Stimulated activated CD8-positive, alpha-beta memory T cell treated with anti-CD3 and anti-CD28 coated beads, Interleukin-4, amount 100 ng/mL, for 24 hours (primary cell): ENCODE measurements around the gene SEPTIN2.
A peak's percentile ranks its signal among the peaks of the same experiment; 100 is the strongest.
"Not testable (repeated sequence)": the region's sequence is repeated elsewhere in the genome, so short reads cannot be mapped to it uniquely, and the experiment has no call there.

ENCODE experiments used
- DNase-seq: peaks from one replicate; pipeline ENCODE4 v3.0.0-alpha.2; 2020; ENCODE audit warnings: low read depth

Gene SEPTIN2

DNA sequence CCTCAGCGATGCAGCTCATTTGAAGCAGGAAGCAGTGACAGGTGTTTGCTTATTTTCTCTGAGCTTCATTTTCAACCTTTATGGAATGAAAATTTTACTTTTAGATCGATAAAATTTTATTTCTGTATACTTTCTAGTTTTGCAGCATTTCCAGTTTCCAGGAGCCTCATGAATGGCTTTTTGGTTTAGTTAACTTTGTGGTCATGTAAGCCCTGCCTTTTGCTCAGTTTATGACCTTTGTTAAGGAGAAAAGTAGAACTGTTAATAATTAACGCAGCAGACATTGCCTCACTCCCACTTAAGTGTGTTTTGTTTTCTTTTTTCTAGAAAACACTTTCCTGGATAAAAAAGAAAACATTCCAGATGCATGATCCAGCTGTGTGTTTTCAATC is 35.9 kb downstream of the SEPTIN2 start:
- DNase-seq: no peak

DNA sequence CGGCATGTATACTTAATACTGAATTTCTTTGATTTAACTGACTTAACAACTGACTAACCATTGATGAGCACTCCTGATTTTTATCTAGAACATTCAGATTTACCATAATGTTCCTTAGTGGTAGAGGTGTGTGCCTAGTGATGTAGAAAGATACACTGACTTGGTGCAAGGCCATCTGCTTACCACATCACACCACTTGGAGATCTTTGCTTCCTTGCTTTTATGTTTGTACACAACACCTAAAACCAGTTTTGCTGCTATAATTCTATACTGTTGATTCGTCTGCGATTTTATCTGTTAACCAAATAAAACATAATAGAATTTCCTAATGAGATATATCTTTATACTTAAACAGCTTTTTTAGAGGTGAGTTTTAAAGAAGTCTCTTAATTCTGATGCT is 36.5 kb downstream of the SEPTIN2 start:
- no peak for DNase-seq

- DNase-seq: peak; percentile 39
Measured at GRCh38 chr2:241354668-241355658, 39.2 kb downstream of the SEPTIN2 start.

GRCh38 chr2:241355983-241356870 is 40.5 kb downstream of the SEPTIN2 start, which contains the start of gene FARP2:
Gene FARP2 (plus strand): TSS chr2:241356285. CDS start chr2:241373108, 16,823 bp downstream.
- peak; percentile 92 for DNase-seq

GRCh38 chr2:241356871-241357260 is 41.1 kb downstream of the SEPTIN2 start:
- DNase-seq: no peak

DNA sequence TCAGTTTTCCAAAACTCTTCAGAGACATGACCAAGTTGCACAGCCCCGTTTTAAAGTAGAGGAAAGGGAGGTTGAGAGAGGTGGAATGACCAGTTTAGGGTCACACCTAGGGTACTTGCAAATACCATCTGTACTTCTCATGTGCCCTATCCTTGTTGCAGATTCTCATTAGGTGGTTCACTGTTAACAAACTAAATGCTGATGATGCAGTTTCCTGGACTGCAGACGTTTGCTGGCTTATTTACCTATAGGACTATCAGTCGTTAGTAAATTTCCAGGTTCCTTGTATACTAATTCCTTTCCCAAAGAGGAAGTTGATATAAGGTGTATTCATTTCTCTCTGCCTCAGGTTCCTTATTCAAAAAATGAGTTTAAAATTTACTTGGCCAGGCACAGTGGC is 41.8 kb downstream of the SEPTIN2 start:
- no peak for DNase-seq

DNA sequence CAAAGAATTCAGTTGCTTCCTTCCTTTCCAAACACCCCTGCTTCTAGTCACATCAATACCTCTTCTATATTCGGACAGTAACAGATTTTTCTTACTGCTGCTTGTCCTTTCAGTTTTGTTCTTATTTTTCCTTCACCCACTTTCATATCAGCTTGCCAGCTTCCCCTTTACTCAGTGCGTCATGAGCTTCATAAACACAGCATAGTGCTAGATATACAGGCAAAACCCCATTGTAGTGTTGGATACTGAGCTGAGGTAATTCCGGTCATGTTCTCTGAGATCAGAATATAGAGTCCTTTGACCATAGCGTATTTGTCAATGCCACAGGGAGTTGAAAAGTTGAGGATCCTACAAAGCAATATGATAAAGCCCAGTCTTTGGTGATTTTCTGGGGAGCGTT is 42.7 kb downstream of the SEPTIN2 start:
- DNase-seq: no peak

GRCh38 chr2:241359481-241360045 is 43.8 kb downstream of the SEPTIN2 start:
- DNase-seq: no peak

GRCh38 chr2:241363426-241363825 is 47.7 kb downstream of the SEPTIN2 start:
- DNase-seq: no peak

GRCh38 chr2:241364781-241365180 is 49.1 kb downstream of the SEPTIN2 start:
- no peak for DNase-seq

GRCh38 chr2:241366678-241367077 is 51.0 kb downstream of the SEPTIN2 start:
- no peak for DNase-seq

GRCh38 chr2:241368643-241369042 is 52.9 kb downstream of the SEPTIN2 start:
- no peak for DNase-seq

DNA sequence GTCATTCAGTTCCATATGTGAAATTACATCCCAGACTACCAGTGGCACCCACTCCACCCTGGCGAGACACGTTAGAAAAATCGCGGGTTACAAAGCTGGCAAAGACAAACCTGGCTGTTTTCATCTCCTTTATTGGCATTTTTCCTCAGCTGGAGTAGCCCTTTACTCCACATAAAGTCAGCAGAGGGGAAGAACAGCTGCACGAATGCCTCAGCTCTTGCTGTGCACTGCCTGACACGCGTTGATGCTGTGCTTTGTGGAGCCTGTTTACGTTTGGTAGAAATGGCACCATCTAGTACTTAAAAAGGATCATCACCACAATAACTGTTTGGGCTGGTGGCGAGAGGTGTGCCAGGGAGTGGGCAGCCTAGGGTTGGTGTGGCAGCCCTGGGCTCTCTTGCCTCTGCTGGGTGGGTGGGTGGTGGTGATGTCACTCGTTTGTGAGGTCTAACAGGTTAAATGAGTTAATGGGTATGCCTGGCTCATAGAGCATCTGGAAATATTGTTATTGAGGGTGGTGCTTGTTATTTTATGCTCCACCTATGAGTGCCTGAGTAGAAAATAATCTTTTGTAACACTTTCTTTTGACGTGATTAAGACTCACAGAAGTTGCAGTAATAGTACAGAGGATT is 56.8 kb downstream of the SEPTIN2 start:
- DNase-seq: no peak

DNA sequence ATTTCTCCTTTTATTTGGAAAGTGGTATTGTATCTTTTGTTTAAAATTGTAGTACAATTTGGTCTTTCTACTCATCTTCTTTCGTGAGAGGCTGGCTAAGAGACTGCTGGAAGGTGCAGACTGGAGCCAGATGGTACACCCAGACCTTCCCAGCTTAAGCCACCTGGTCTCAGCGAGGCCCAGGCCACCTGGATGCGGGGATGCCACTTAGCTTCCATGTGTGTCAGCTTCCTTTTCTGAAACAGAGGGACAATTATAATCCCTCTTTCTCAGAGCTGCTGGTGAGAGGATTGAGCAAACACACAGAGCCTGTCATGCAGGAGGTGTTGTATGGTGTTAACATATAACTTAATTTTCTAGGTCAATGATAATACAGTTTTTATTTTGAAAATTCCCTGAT is 57.7 kb downstream of the SEPTIN2 start:
- DNase-seq: no peak

GRCh38 chr2:241373906-241374305 is 58.2 kb downstream of the SEPTIN2 start:
- not testable (repeated sequence) for DNase-seq

DNA sequence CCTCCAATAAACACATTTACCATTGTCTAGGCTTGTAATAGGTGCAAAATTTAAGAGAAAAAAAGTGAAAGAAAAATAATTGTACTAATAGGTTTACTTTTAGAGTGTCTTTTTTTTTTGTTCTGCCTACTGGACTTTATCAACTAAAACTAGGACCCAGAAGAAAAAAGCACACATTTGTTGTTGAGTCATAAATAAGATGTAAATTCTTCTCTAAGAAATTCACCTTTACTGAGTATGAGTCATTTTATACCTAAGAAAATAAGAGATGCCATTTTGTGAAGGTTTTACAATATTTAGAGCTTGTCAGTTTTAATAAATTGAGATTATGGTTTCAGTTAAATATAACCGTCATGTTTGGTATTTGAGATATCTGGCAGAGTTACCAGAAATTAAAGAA is 59.6 kb downstream of the SEPTIN2 start:
- DNase-seq: no peak

DNA sequence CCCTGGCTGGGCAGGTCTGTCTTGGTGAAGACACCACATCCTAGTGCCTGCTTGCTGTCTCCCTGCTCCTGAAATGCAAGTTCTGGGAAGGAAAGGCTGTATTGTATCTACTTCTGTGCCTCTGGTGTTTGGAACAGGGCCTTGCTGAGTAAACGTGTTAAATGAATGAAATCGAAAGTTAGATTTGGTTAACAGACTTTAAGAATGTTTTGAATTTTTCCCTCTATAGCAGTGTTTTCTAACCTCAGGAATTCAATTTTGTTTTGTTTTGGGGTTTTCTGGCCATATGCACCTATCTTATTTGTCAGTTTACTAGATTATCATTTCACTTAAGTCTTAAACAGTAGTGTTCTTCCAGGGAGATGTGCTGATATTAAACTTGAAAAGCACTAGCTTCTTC is 61.1 kb downstream of the SEPTIN2 start:
- DNase-seq: no peak

DNA sequence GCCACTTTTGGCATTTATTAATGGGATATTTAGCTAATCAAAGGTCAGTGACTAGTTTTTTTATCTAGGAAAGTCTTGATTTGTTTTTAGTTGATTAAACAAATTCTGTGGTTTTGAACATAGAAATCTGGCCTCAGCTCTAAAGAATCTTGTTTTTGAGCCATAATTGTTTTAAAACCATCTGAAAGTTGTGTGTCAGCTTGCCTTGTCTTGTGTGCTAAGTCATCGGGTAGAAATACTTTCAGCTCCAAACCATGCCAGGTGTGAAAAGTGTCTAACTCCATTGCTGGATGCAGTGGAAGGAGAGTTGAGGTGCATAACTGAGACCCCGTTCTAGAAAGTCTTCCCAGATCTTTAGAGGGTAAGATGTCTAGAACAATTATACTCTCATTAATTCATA is 63.1 kb downstream of the SEPTIN2 start:
- no peak for DNase-seq

DNA sequence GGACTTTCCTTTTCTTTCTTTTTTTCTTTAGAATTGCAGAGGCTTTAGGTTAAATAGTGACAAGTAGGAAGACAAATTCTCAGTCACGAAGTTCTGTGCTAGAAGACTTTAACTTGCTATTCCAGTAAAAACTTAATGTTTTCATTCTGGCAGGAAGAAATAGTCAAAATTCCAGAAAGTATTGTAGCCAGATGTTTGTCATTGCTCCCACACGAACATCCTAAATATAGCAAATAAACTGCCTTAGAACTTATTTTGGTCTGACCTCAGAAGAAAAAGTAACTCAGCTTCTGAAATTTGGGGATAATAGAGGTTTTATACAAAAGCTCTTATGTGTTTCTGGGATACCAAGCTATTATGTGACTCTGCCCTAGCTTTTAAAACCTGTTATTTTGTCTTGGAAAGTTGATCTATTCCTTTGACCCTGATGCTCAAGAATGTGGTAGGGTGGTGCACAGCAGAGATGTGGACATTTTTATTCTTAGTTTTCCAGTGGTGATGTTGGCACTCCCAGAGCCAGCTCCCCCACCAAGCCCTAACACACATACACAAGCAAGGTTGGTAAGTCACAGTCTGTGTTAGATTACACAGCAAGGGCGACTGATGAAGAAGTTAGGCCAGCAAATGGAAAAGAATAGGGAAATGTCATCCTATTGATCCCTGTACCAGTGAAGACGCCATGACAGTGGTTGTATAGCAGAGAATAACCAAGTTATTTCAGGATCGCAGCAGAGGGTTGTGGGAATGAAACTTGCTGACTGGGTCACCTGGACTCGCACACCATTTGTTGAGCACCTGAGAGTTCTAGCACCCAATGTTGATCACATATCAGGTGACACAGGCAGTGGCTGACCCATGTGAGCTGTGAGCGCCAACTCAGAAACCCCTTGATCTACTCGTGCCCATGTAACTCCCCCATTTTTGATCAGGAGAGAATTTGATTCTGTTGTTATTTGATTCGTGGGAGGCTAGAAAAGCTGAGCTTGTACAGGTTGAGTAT is 64.1 kb downstream of the SEPTIN2 start:
- no peak for DNase-seq

- DNase-seq: no peak
Measured at GRCh38 chr2:241381872-241382271, 66.1 kb downstream of the SEPTIN2 start.

- not testable (repeated sequence) for DNase-seq
Measured at GRCh38 chr2:241385450-241385849, 69.7 kb downstream of the SEPTIN2 start.
